Fibroblast of skin of left biceps (primary cell): ENCODE data around the gene DCUN1D3.
"Not testable (repeated sequence)": the region's sequence is repeated elsewhere in the genome, so short reads cannot be mapped to it uniquely, and the experiment has no call there.

Source experiments
- DNase-seq, 2 experiments: peaks; one replicate each; pipeline ENCODE4 v3.0.0-alpha.2; 2013; ENCODE audit warnings: low read depth in 2 of 2

Gene DCUN1D3

GRCh38 chr16:20862162-20862960, 37.8 kb downstream of the DCUN1D3 start:
- DNase-seq, result no peak

- not testable (repeated sequence) for DNase-seq
These were observed 39.2 kb downstream of the DCUN1D3 start for GRCh38 chr16:20860995-20861394.

GRCh38 chr16:20860361-20860760, 39.8 kb downstream of the DCUN1D3 start:
- DNase-seq, result no peak

- DNase-seq, result no peak
These were observed 40.5 kb downstream of the DCUN1D3 start for GRCh38 chr16:20859699-20860098.

- no peak for DNase-seq
These were observed 40.9 kb downstream of the DCUN1D3 start for GRCh38 chr16:20859229-20859628.

GRCh38 chr16:20857281-20857680, 42.9 kb downstream of the DCUN1D3 start:
- DNase-seq, result no peak

GRCh38 chr16:20854963-20855362, 45.2 kb downstream of the DCUN1D3 start:
- no peak for DNase-seq

GRCh38 chr16:20853981-20854620, 46.1 kb downstream of the DCUN1D3 start:
- DNase-seq, result no peak

GRCh38 chr16:20853143-20853542, 47.0 kb downstream of the DCUN1D3 start:
- no peak for DNase-seq

- DNase-seq, result peak; percentile 72 to 73
These were observed 48.6 kb downstream of the DCUN1D3 start for GRCh38 chr16:20851601-20852000.

- no peak for DNase-seq
These were observed 49.2 kb downstream of the DCUN1D3 start for GRCh38 chr16:20850981-20851380.

- DNase-seq, result peak; percentile 33 to 44
These were observed 50.4 kb downstream of the DCUN1D3 start for GRCh38 chr16:20849589-20850390.

- no peak for DNase-seq
These were observed 52.6 kb downstream of the DCUN1D3 start for GRCh38 chr16:20847550-20847949.

- no peak for DNase-seq
These were observed 53.6 kb downstream of the DCUN1D3 start for GRCh38 chr16:20846551-20846950.

GRCh38 chr16:20846030-20846429, 54.1 kb downstream of the DCUN1D3 start:
- no peak for DNase-seq

- no peak for DNase-seq
These were observed 55.6 kb downstream of the DCUN1D3 start for GRCh38 chr16:20844588-20844987.

GRCh38 chr16:20844054-20844453, 56.1 kb downstream of the DCUN1D3 start:
- no peak for DNase-seq

GRCh38 chr16:20839504-20839903, 60.7 kb downstream of the DCUN1D3 start:
- no peak for DNase-seq

GRCh38 chr16:20838240-20838639, 61.9 kb downstream of the DCUN1D3 start:
- no peak for DNase-seq

- no peak for DNase-seq
These were observed 67.1 kb downstream of the DCUN1D3 start for GRCh38 chr16:20833086-20833485.

GRCh38 chr16:20830372-20830771, 69.8 kb downstream of the DCUN1D3 start:
- DNase-seq, result no peak

- no peak for DNase-seq
These were observed 70.6 kb downstream of the DCUN1D3 start for GRCh38 chr16:20829536-20829935.
